Psoas muscle (tissue), 8 donors: ENCODE results near the gene LORICRIN. TPM values are rescaled to one million over a fixed set of nuclear protein-coding genes. Genes with fewer than 3 reads are reported as not detected.
"Not testable (repeated sequence)": the region's sequence is repeated elsewhere in the genome, so short reads cannot be mapped to it uniquely, and the experiment has no call there.

Experiments used
- ATAC-seq, 4 donors: fragments of 200-7000 bp; cut with Tn5 transposase; one replicate each; pipeline ENCODE4 v1.9.1; 2020; ENCODE audit warnings: moderate library complexity in 3 of 4, mild to moderate bottlenecking in 2 of 4
- DNase-seq, 2 donors: peaks; one replicate each; pipeline ENCODE4 v3.0.0-alpha.2; 2020
- H3K27ac ChIP-seq: fragments of 200-600 bp; one replicate; pipeline ENCODE4 v1.8.0; 2022
- H3K27me3 ChIP-seq, 3 donors: fragments of 200-600 bp in 1 of 3; one replicate each; pipeline versions ENCODE4 v1.6.1 to v1.8.0; 2013 to 2022; ENCODE audit warnings: low read length in 2 of 3, mild to moderate bottlenecking in 2 of 3, moderate library complexity in 1 of 3; ENCODE audit not compliant: insufficient read depth in 3 of 3
- H3K36me3 ChIP-seq, 2 donors: fragments of 200-600 bp in 1 of 2; one replicate each; pipeline versions ENCODE4 v1.6.1 to v1.8.0; 2013 to 2022; ENCODE audit warnings: low read depth in 1 of 2, mild to moderate bottlenecking in 1 of 2, moderate library complexity in 1 of 2; ENCODE audit not compliant: insufficient read depth in 1 of 2
- H3K4me1 ChIP-seq: fragments of 200-600 bp; one replicate; pipeline ENCODE4 v1.8.0; 2022
- H3K4me3 ChIP-seq: fragments of 200-600 bp; one replicate; pipeline ENCODE4 v1.8.0; 2022; ENCODE audit warnings: mild to moderate bottlenecking
- H3K9me3 ChIP-seq: fragments of 200-600 bp; one replicate; pipeline ENCODE4 v1.8.0; 2022
- WGBS, 3 donors: extraction: QIAGEN DNeasy Blood & Tissue Kit; methylation state at CpG; one replicate each; pipeline versions ENCODE4 v1.1.6 to v1.1.7; 2013; 5-methylcytosine and 5-hydroxymethylcytosine counted together
- intact Hi-C, 2 donors: fragments of 100-400 bp; cut with DNase I; formaldehyde crosslinking; loops; one replicate each; pipeline versions ENCODE4 v1.11.0 to v1.14.2; 2022
- polyA plus RNA-seq, 3 donors: library from polyadenylated mRNA; stranded (reverse); fragments of 200-250 nt; gene quantifications; one replicate each; pipeline ENCODE4 v1.2.3, GENCODE V29; 2013
- total RNA-seq, 4 donors: library from RNA; stranded (reverse); fragmentation: NEBNext Ultra II Directional in 2 of 4; extraction: Animal tissue kit (Norgen Biotek cat#: 25700) in 2 of 4; gene quantifications; one replicate each; pipeline versions ENCODE4 v1.2.1 to v1.2.4, GENCODE V29; 2021 to 2023
- TF ChIP-seq, protein P1 (sequence below): fragments of 200-600 bp; IDR thresholded peaks from one replicate; pipeline ENCODE4 v1.8.0; 2022; ENCODE audit warnings: antibody characterized with exemption
- donor health status: healthy with polysubstance abuse.
- donor health status: DM: no; HTN: no; CAD: no; lungs with moderate emphysema.
- donor health status: Bipolar disorder and iron deficiency.
- donor health status: healthy.
- donor health status: DM: yes; HTN: yes; CAD: no.
- donor health status: DM: no; HTN: no; CAD: no.
- donor health status: DM: no; HTN: no; CAD: no.
- donor health status: DM: yes; HTN: yes; CAD: no.

LORICRIN gene
- total and polyA plus RNA-seq, 7 donors, result 0.06 to 0.25 TPM; not detected in 5

DNA sequence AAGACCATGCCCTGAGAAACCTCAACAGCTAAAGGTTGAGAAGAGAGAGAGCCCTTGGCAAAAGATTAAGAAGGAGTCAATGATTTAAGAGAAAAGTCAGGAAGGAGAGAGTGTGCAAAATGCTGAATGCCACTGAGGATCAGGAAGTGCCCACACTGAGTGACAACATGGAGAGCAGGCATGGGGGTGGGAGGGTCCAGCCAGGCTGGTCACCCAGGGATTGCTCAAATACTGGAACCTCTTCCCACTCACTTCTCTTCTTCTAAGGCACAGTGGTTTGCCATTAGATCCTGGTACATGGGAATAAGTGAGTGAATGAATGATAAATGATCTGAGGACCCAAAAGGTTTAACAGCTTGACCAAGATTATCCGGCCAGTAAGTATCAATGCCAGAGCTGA, 31.0 kb upstream of the LORICRIN start:
- Histone ChIP-seq H3K9me3 (no peaks in the 10 kb centered on the region), H3K36me3 (no peaks in the 10 kb centered on the region), H3K4me1 (no peaks in the 10 kb centered on the region), H3K4me3 (no peak overlapping the region), H3K27me3 (peaks cover 0 to 9% (median 0%) of the 10 kb centered on the region in 3 donors), H3K27ac (no peak overlapping the region)
- 74 to 89% (median 75%) methylated on average over 1 of the region's 1 CpG for WGBS, 3 donors
- intact Hi-C loops, result no loop called here
- no peak for DNase-seq
- no peak for ATAC-seq
- TF ChIP-seq, protein P1, sequence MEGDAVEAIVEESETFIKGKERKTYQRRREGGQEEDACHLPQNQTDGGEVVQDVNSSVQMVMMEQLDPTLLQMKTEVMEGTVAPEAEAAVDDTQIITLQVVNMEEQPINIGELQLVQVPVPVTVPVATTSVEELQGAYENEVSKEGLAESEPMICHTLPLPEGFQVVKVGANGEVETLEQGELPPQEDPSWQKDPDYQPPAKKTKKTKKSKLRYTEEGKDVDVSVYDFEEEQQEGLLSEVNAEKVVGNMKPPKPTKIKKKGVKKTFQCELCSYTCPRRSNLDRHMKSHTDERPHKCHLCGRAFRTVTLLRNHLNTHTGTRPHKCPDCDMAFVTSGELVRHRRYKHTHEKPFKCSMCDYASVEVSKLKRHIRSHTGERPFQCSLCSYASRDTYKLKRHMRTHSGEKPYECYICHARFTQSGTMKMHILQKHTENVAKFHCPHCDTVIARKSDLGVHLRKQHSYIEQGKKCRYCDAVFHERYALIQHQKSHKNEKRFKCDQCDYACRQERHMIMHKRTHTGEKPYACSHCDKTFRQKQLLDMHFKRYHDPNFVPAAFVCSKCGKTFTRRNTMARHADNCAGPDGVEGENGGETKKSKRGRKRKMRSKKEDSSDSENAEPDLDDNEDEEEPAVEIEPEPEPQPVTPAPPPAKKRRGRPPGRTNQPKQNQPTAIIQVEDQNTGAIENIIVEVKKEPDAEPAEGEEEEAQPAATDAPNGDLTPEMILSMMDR, result no peak

DNA sequence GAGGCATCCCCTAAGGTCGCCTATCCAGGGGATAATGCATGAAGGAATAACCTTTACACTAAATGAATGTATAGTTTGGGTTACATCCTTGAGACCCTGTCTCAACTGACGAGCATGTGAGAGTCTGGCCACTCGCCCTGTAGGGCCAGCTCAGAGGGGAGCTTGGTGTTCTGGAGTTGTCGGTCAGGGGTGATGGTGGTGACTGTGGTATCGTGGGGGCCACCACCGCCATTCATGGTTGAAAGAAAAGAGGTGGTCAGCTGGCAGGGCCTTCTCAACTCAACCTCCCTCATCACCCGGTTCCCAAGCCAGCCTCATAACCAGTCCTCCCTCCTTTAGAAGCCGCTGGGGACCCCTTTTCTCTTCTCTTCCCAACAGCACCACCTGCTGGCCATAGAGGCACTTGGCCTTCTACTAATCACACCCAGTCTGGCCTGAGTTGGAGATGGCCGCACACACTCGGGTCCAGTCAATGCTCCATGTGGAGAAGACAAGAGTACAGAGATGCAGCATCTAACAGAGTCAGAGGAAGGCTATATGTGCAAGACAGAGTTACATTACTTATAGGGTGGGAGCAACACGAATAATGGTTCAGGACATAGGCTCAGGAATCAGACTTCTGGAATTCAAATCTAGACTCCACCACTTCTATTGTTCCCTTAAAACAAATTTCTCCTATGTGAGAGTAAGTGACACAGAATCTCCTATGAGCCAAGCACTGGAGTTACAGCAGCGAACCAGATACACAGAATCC, 30.2 kb upstream of the LORICRIN start:
- 35 to 46% (median 42%) methylated on average over 12 of the region's 12 CpGs for WGBS, 3 donors
- H3K36me3 ChIP-seq, H3K27me3 ChIP-seq, H3K9me3 ChIP-seq, intact Hi-C loops, ATAC-seq, H3K27ac ChIP-seq, DNase-seq, H3K4me3 ChIP-seq, H3K4me1 ChIP-seq: not testable (repeated sequence)

DNA sequence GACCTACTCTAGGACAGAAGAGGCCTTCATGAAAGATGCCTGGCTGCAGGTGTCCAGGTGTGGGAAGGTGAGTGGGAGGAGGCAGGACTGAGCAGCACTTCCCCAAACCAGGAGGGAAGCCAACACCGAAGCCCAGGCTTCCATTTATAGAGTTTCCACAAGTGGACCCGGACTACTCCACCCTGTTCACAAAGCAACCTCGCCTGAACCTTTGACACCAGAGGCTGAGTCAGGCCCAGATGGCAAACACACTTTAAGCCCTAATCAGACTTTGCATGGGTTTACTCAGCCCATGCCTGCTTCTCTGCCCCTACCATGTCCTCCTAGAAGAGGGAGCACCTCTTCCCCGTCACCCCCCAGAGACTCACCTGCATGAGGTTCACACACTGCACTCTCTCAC, 28.1 kb upstream of the LORICRIN start:
- TF ChIP-seq, protein P1, result no peak
- Histone ChIP-seq H3K27ac (no peak overlapping the region), H3K27me3 (peaks cover 0 to 9% (median 0%) of the 10 kb centered on the region in 3 donors), H3K4me3 (no peak overlapping the region), H3K4me1 (no peaks in the 10 kb centered on the region), H3K9me3 (no peaks in the 10 kb centered on the region), H3K36me3 (no peaks in the 10 kb centered on the region)
- 76 to 84% (median 84%) methylated on average over 4 of the region's 4 CpGs for WGBS, 3 donors
- DNase-seq, result no peak
- ATAC-seq, result no peak
- intact Hi-C loops, result no loop called here

DNA sequence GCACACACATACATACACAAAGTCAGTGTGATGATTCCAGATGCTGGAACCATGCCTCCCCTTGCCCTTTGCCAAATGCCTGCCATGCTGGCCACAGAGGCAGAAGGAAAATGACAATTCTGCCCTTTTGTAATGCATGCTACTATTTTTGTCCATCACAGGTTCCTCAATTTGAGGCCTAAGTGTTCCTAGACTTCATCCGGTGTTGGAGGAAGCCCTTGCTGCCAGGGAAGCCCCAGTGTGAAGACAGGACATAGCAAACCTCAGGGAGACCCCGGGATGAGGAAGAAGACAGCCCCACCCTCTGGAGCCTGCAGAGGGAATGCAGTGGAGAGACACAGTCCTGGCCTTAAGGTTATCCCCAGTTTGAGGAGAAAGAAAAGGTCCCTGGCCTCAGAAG, 27.7 kb upstream of the LORICRIN start:
- H3K4me3 ChIP-seq, result no peak overlapping the region
- WGBS, 3 donors, result 54 to 61% (median 55%) methylated on average over 2 of the region's 2 CpGs
- H3K27me3 ChIP-seq, result peaks cover 0 to 9% (median 0%) of the 10 kb centered on the region in 3 donors
- intact Hi-C loops, result no loop called here
- TF ChIP-seq, protein P1, result no peak
- H3K9me3 ChIP-seq, result no peaks in the 10 kb centered on the region
- DNase-seq (no peak), ATAC-seq (no peak)
- no peaks in the 10 kb centered on the region for H3K36me3 ChIP-seq
- no peak overlapping the region for H3K27ac ChIP-seq
- no peaks in the 10 kb centered on the region for H3K4me1 ChIP-seq

DNA sequence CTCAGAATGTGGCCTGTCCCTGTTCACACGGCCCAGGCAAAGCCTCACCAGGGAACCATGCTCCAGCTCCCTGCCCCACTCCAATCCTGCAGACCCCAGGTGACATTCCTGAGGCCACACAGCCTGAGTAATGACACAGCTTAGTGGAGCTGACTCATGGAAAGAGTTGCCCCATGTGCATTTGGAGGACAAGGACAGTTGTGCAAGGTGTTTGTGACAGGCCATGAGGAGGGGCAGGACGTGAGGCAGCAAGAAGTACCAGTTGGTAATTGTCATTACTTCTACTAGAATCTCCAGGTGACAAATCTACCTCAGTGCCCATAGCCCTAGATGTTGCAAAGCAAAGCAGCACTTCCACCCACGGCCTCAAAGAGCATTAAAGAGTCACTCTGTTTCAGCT, 26.9 kb upstream of the LORICRIN start:
- H3K27ac ChIP-seq, result no peak overlapping the region
- no peaks in the 10 kb centered on the region for H3K36me3 ChIP-seq
- intact Hi-C loops, result no loop called here
- no peaks in the 10 kb centered on the region for H3K9me3 ChIP-seq
- ATAC-seq (peak in 1 of 4 donors; percentile 35), DNase-seq (no peak)
- H3K4me1 ChIP-seq, result no peaks in the 10 kb centered on the region
- WGBS, 3 donors, result 40 to 56% (median 46%) methylated on average over 3 of the region's 3 CpGs
- peaks cover 0 to 9% (median 3%) of the 10 kb centered on the region in 3 donors for H3K27me3 ChIP-seq
- no peak overlapping the region for H3K4me3 ChIP-seq
- TF ChIP-seq, protein P1, result no peak
